ENCODE measurements around the gene TANGO2. TPM values are rescaled to one million over a fixed set of nuclear protein-coding genes. Genes with fewer than 3 reads are reported as not detected.

TANGO2 gene
- total RNA-seq, 2 experiments from 2014 or later, result 15.7 to 18.3 TPM

- Mint-ChIP-seq H3K9me3 (no peaks in the 10 kb centered on the region), H3K36me3 (ENCODE audit: low read depth) (peaks cover 3% of the 10 kb centered on the region), H3K27me3 (no peaks in the 10 kb centered on the region), H3K4me3 (no peak overlapping the region), H3K4me1 (ENCODE audit: low read depth) (peaks cover 8% of the 10 kb centered on the region), H3K27ac (no peak overlapping the region)
- ATAC-seq (no peak), DNase-seq (no peak)
- ChIA-PET CTCF (no interaction called here), POLR2A (interaction anchor here (1.1 to 1.9 kb wide), 2 partner anchors 13 to 45 kb away, joined by 3 to 4 read pairs; no protein-coding TSS in a partner anchor)
- intact Hi-C loops (cut with micrococcal nuclease), result no loop called here
- no peak for TF ChIP-seq CTCF (IDR thresholded peaks at IDR 0.05)
Observed at GRCh38 chr22:20039683-20040325, 18.9 kb downstream of the TANGO2 start.

- H3K4me1 Mint-ChIP-seq (ENCODE audit: low read depth), result peaks cover 5% of the 10 kb centered on the region
- ChIA-PET POLR2A (interaction anchor here (1.1 to 1.9 kb wide), 2 partner anchors 12 to 44 kb away, joined by 3 to 4 read pairs; no protein-coding TSS in a partner anchor), CTCF (no interaction called here)
- TF ChIP-seq CTCF (IDR thresholded peaks at IDR 0.05), result no peak
- no peak overlapping the region for H3K4me3 Mint-ChIP-seq
- H3K27ac Mint-ChIP-seq, result no peak overlapping the region
- intact Hi-C loops (cut with micrococcal nuclease), result no loop called here
- peaks cover 3% of the 10 kb centered on the region for H3K36me3 Mint-ChIP-seq (ENCODE audit: low read depth)
- no peak for ATAC-seq
- no peak for DNase-seq
- H3K27me3 Mint-ChIP-seq, result no peaks in the 10 kb centered on the region
- H3K9me3 Mint-ChIP-seq, result no peaks in the 10 kb centered on the region
Observed at GRCh38 chr22:20040327-20041200, 19.7 kb downstream of the TANGO2 start.

GRCh38 chr22:20043057-20043996, 22.4 kb downstream of the TANGO2 start:
- Mint-ChIP-seq H3K4me3 (no peak overlapping the region), H3K9me3 (peaks cover 6% of the 10 kb centered on the region), H3K27ac (no peak overlapping the region), H3K27me3 (no peaks in the 10 kb centered on the region), H3K36me3 (ENCODE audit: low read depth) (peaks cover 23% of the 10 kb centered on the region), H3K4me1 (ENCODE audit: low read depth) (peaks cover 7% of the 10 kb centered on the region)
- no peak for DNase-seq
- CTCF ChIA-PET, result no interaction called here
- no peak for TF ChIP-seq CTCF (IDR thresholded peaks at IDR 0.05)
- intact Hi-C loops (cut with micrococcal nuclease), result no loop called here
- POLR2A ChIA-PET, result no interaction called here
- no peak for ATAC-seq

GRCh38 chr22:20043997-20044342, 23.1 kb downstream of the TANGO2 start:
- no peak for TF ChIP-seq CTCF (IDR thresholded peaks at IDR 0.05)
- ChIA-PET CTCF (no interaction called here), POLR2A (no interaction called here)
- H3K4me3 Mint-ChIP-seq, result no peak overlapping the region
- DNase-seq, result no peak
- intact Hi-C loops (cut with micrococcal nuclease), result no loop called here
- peaks cover 11% of the 10 kb centered on the region for H3K9me3 Mint-ChIP-seq
- H3K27me3 Mint-ChIP-seq, result no peaks in the 10 kb centered on the region
- H3K36me3 Mint-ChIP-seq (ENCODE audit: low read depth), result peaks cover 28% of the 10 kb centered on the region
- no peak for ATAC-seq
- peaks cover 8% of the 10 kb centered on the region for H3K4me1 Mint-ChIP-seq (ENCODE audit: low read depth)
- H3K27ac Mint-ChIP-seq, result no peak overlapping the region

Measured in activated CD8-positive, alpha-beta T cell treated with anti-CD3 and anti-CD28 coated beads for 36 hours (primary cell).